Peyer's patch (tissue), 4 donors: ENCODE data around the gene AIMP1.

Experiments
- POLR2A ChIP-seq, 2 donors: fragments of 450-650 bp; IDR thresholded peaks; one replicate each; pipeline ENCODE4 v1.5.1; 2017; ENCODE audit warnings: antibody characterized with exemption in 2 of 2, mild to moderate bottlenecking in 2 of 2, moderate library complexity in 2 of 2
- TF ChIP-seq, protein P1 (sequence below), 6 experiments: fragments of 450-650 bp in 4 of 6; fragments of 200-600 bp in 2 of 6; sonication (generic) in 1 of 6; IDR thresholded peaks; one replicate each; pipeline ENCODE4 v1.5.1; 2017 to 2019; ENCODE audit warnings: antibody characterized with exemption in 6 of 6, mild to moderate bottlenecking in 3 of 6, moderate library complexity in 1 of 6

DNA sequence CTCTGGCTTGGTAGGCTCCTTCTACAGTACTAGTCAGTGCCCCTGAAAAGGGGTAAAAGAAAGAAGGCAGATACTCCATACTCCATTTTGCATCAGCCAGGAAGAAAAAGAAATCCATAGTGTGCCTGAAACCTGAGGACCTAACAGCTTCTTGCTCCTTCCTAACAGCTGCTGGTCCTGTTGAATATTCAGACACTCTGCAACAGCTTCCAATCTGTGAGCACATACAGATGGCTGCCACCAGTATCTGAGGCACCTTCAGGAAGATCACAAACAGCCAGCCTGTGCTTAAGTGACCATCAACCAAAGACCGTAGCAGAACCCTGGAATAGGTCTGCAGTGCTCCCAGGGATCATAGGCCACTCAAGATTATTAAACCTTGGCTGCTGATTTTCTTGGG, 47.9 kb downstream of the AIMP1 start:
- TF ChIP-seq, protein P1, sequence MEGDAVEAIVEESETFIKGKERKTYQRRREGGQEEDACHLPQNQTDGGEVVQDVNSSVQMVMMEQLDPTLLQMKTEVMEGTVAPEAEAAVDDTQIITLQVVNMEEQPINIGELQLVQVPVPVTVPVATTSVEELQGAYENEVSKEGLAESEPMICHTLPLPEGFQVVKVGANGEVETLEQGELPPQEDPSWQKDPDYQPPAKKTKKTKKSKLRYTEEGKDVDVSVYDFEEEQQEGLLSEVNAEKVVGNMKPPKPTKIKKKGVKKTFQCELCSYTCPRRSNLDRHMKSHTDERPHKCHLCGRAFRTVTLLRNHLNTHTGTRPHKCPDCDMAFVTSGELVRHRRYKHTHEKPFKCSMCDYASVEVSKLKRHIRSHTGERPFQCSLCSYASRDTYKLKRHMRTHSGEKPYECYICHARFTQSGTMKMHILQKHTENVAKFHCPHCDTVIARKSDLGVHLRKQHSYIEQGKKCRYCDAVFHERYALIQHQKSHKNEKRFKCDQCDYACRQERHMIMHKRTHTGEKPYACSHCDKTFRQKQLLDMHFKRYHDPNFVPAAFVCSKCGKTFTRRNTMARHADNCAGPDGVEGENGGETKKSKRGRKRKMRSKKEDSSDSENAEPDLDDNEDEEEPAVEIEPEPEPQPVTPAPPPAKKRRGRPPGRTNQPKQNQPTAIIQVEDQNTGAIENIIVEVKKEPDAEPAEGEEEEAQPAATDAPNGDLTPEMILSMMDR (IDR thresholded peaks at IDR 0.05): no peak
- no peak for TF ChIP-seq POLR2A (IDR thresholded peaks at IDR 0.05)
